Mononuclear cell (primary cell): ENCODE data around the gene DUOXA2. TPM values are rescaled to one million over a fixed set of nuclear protein-coding genes. Genes with fewer than 3 reads are reported as not detected.

Experiments
- H3K27me3 ChIP-seq: 2 replicates; pipeline ENCODE4 v1.6.0; 2011; ENCODE audit warnings: low read length, control low read depth; ENCODE audit not compliant: insufficient read depth
- H3K4me1 ChIP-seq: 2 replicates; pipeline ENCODE4 v1.5.1; 2011; ENCODE audit warnings: mild to moderate bottlenecking, low read length, control low read depth; ENCODE audit not compliant: insufficient read depth
- H3K4me3 ChIP-seq: 2 replicates; pipeline ENCODE4 v1.5.1; 2011; ENCODE audit warnings: mild to moderate bottlenecking, low read length, moderate library complexity
- H3K9me3 ChIP-seq: 2 replicates; pipeline ENCODE4 v1.5.1; 2011; ENCODE audit warnings: low read depth, mild to moderate bottlenecking, control low read depth, low read length
- total RNA-seq: library from RNA; depleted of rRNA; stranded (reverse); fragments of >200 nt; gene quantifications from one replicate; pipeline ENCODE4 v1.2.3, GENCODE V29; 2012

Gene DUOXA2
- total RNA-seq, 1 donor, result not detected

GRCh38 chr15:45107941-45108630 is 6.0 kb upstream of the DUOXA2 start:
- H3K27me3 ChIP-seq, result peaks cover 34% of the 10 kb centered on the region
- H3K9me3 ChIP-seq, result no peaks in the 10 kb centered on the region
- peaks cover 15% of the 10 kb centered on the region for H3K4me1 ChIP-seq
- no peak overlapping the region for H3K4me3 ChIP-seq

- peaks cover 31% of the 10 kb centered on the region for H3K4me1 ChIP-seq
- H3K9me3 ChIP-seq, result no peaks in the 10 kb centered on the region
- H3K4me3 ChIP-seq, result no peak overlapping the region
- peaks cover 57% of the 10 kb centered on the region for H3K27me3 ChIP-seq
Measured at GRCh38 chr15:45110256-45110820, 3.8 kb upstream of the DUOXA2 start.

- H3K4me3 ChIP-seq, result no peak overlapping the region
- peaks cover 35% of the 10 kb centered on the region for H3K4me1 ChIP-seq
- no peaks in the 10 kb centered on the region for H3K9me3 ChIP-seq
- H3K27me3 ChIP-seq, result peaks cover 69% of the 10 kb centered on the region
Measured at GRCh38 chr15:45111390-45112142, 2.6 kb upstream of the DUOXA2 start.

- peaks cover 75% of the 10 kb centered on the region for H3K27me3 ChIP-seq
- no peak overlapping the region for H3K4me3 ChIP-seq
- peaks cover 41% of the 10 kb centered on the region for H3K4me1 ChIP-seq
- no peaks in the 10 kb centered on the region for H3K9me3 ChIP-seq
Measured at GRCh38 chr15:45112143-45112590, 2.0 kb upstream of the DUOXA2 start.

GRCh38 chr15:45112591-45113379 is 1.3 kb upstream of the DUOXA2 start:
- Histone ChIP-seq H3K9me3 (no peaks in the 10 kb centered on the region), H3K4me3 (no peak overlapping the region), H3K27me3 (peaks cover 81% of the 10 kb centered on the region), H3K4me1 (peaks cover 47% of the 10 kb centered on the region)

GRCh38 chr15:45113380-45113990 is 641 bp upstream of the DUOXA2 start:
- H3K4me3 ChIP-seq, result no peak overlapping the region
- H3K4me1 ChIP-seq, result peaks cover 49% of the 10 kb centered on the region

GRCh38 chr15:45114751-45115085 is 592 bp downstream of the DUOXA2 start:
- peaks cover 49% of the 10 kb centered on the region for H3K4me1 ChIP-seq
- no peaks in the 10 kb centered on the region for H3K9me3 ChIP-seq
- no peak overlapping the region for H3K4me3 ChIP-seq
- peaks cover 73% of the 10 kb centered on the region for H3K27me3 ChIP-seq

More at GRCh38 chr15:45113380-45113990, 641 bp upstream of the DUOXA2 start:
- no peaks in the 10 kb centered on the region for H3K9me3 ChIP-seq
- peaks cover 83% of the 10 kb centered on the region for H3K27me3 ChIP-seq

GRCh38 chr15:45115312-45115820 is 1.2 kb downstream of the DUOXA2 start:
- peaks cover 49% of the 10 kb centered on the region for H3K4me1 ChIP-seq
- H3K9me3 ChIP-seq, result no peaks in the 10 kb centered on the region
- peaks cover 67% of the 10 kb centered on the region for H3K27me3 ChIP-seq
- H3K4me3 ChIP-seq, result no peak overlapping the region

- Histone ChIP-seq H3K27me3 (peaks cover 64% of the 10 kb centered on the region), H3K4me3 (no peak overlapping the region), H3K9me3 (no peaks in the 10 kb centered on the region), H3K4me1 (peaks cover 49% of the 10 kb centered on the region)
Measured at GRCh38 chr15:45116006-45116481, 1.9 kb downstream of the DUOXA2 start.

GRCh38 chr15:45116482-45117307 is 2.6 kb downstream of the DUOXA2 start:
- peaks cover 48% of the 10 kb centered on the region for H3K4me1 ChIP-seq
- peaks cover 63% of the 10 kb centered on the region for H3K27me3 ChIP-seq
- no peak overlapping the region for H3K4me3 ChIP-seq
- no peaks in the 10 kb centered on the region for H3K9me3 ChIP-seq

- Histone ChIP-seq H3K4me3 (no peak overlapping the region), H3K4me1 (peaks cover 40% of the 10 kb centered on the region), H3K9me3 (no peaks in the 10 kb centered on the region), H3K27me3 (peaks cover 57% of the 10 kb centered on the region)
Measured at GRCh38 chr15:45117308-45118130, 3.4 kb downstream of the DUOXA2 start.

GRCh38 chr15:45118131-45118588 is 4.0 kb downstream of the DUOXA2 start:
- peaks cover 33% of the 10 kb centered on the region for H3K4me1 ChIP-seq
- H3K4me3 ChIP-seq, result no peak overlapping the region
- H3K9me3 ChIP-seq, result no peaks in the 10 kb centered on the region
- H3K27me3 ChIP-seq, result peaks cover 52% of the 10 kb centered on the region

- Histone ChIP-seq H3K9me3 (no peaks in the 10 kb centered on the region), H3K27me3 (peaks cover 48% of the 10 kb centered on the region), H3K4me1 (peaks cover 26% of the 10 kb centered on the region), H3K4me3 (no peak overlapping the region)
Measured at GRCh38 chr15:45118996-45119395, 4.9 kb downstream of the DUOXA2 start.
